Measurements from ENCODE around the gene BTG1. TPM values are rescaled to one million over a fixed set of nuclear protein-coding genes. Genes with fewer than 3 reads are reported as not detected.
"Not testable (repeated sequence)": the region's sequence is repeated elsewhere in the genome, so short reads cannot be mapped to it uniquely, and the experiment has no call there.

BTG1 gene
- total RNA-seq, 1 donor: 25.0 TPM

DNA sequence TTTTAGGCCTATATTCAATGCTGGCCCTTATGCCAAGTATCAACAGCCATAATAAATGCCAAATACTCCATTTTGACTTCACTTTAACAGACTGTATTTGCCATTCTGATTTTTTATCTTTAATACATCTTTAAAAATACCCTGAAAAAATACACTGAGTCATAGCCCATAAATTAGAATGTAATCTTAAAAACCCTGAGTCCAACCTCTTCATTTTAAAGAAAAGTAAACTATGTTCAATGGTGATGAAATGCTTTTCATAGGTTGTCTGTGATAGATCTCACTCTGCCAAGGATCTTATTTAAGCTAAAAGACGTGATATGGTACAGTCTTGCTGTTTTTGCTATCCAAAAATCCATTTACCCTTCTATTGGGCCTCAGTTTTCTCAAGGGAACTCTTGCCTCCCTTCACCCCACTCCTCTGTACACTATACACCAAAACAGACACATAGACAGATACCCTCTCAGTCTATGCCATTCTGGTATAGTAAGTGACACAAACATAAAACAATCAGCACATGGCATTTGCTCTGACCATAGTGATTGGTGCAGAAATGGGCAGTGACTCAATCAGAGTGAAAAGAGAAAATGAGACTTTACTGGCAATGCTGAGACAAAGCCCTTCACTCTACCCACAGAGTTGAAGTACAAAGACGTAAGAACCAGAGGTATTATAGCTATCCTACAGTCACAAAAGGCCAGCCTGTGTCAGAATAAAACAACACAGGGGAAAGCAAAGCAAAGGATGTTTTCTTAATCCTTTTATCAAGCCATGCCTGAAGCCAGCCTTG, 49.1 kb downstream of the BTG1 start:
- Histone ChIP-seq H3K79me2 (ENCODE audit: insufficient read depth, low read length) (no peaks in the 10 kb centered on the region), H3K4me2 (ENCODE audit: insufficient read depth, low read length) (peak overlapping the region; percentile 42)
- DNase-seq (ENCODE audit: insufficient read length, low spot score, missing footprints): peak; percentile 64

GRCh38 chr12:92094751-92095161, 50.9 kb downstream of the BTG1 start:
- peak; percentile 39 for DNase-seq (ENCODE audit: insufficient read length, low spot score, missing footprints)

More for the DNA sequence above, 49.1 kb downstream of the BTG1 start:
- TF ChIP-seq, protein P1, sequence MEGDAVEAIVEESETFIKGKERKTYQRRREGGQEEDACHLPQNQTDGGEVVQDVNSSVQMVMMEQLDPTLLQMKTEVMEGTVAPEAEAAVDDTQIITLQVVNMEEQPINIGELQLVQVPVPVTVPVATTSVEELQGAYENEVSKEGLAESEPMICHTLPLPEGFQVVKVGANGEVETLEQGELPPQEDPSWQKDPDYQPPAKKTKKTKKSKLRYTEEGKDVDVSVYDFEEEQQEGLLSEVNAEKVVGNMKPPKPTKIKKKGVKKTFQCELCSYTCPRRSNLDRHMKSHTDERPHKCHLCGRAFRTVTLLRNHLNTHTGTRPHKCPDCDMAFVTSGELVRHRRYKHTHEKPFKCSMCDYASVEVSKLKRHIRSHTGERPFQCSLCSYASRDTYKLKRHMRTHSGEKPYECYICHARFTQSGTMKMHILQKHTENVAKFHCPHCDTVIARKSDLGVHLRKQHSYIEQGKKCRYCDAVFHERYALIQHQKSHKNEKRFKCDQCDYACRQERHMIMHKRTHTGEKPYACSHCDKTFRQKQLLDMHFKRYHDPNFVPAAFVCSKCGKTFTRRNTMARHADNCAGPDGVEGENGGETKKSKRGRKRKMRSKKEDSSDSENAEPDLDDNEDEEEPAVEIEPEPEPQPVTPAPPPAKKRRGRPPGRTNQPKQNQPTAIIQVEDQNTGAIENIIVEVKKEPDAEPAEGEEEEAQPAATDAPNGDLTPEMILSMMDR (IDR thresholded peaks at IDR 0.05; ENCODE audit: extremely low read depth, low read depth, low read length): no peak
- Histone ChIP-seq H3K4me3 (ENCODE audit: insufficient read depth, low read length) (no peak overlapping the region), H3K36me3 (ENCODE audit: insufficient read depth, low read length) (no peaks in the 10 kb centered on the region), H4K20me1 (ENCODE audit: insufficient read depth, low read length) (no peaks in the 10 kb centered on the region), H3K9me3 (ENCODE audit: low read depth, low read length) (no peaks in the 10 kb centered on the region), H3K4me1 (ENCODE audit: insufficient read depth, low read length) (peaks cover 23% of the 10 kb centered on the region), H3K27me3 (ENCODE audit: insufficient read depth, low read length) (no peaks in the 10 kb centered on the region), H2AFZ (ENCODE audit: low read length) (peak overlapping the region; percentile 61), H3K27ac (ENCODE audit: low read depth, low read length) (peak overlapping the region; percentile 58)

DNA sequence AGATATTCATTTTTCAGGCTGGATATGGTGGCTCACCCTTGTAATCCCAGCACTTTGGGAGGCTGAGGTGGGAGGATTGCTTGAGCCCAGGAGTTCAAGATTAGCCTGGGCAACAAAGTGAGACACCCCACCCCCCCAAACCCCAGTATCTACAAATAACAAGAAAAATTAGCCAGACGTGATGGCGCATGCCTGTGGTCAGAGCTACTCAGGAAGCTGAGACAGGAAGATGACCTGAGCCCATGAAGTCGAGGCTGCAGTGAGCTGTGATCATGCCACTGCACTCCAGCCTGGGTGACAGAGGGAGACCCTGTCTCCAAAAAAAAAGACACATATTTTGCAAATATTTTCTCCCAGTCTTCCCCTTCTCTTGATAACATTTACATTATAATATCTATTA, 51.3 kb downstream of the BTG1 start:
- not testable (repeated sequence) for H3K9me3 ChIP-seq (ENCODE audit: low read depth, low read length); H3K27ac ChIP-seq (ENCODE audit: low read depth, low read length); H3K4me3 ChIP-seq (ENCODE audit: insufficient read depth, low read length); H3K36me3 ChIP-seq (ENCODE audit: insufficient read depth, low read length); DNase-seq (ENCODE audit: insufficient read length, low spot score, missing footprints); H3K27me3 ChIP-seq (ENCODE audit: insufficient read depth, low read length); H2AFZ ChIP-seq (ENCODE audit: low read length); H4K20me1 ChIP-seq (ENCODE audit: insufficient read depth, low read length); H3K4me2 ChIP-seq (ENCODE audit: insufficient read depth, low read length); H3K79me2 ChIP-seq (ENCODE audit: insufficient read depth, low read length)
- peaks cover 34% of the 10 kb centered on the region for H3K4me1 ChIP-seq (ENCODE audit: insufficient read depth, low read length)

More at GRCh38 chr12:92094751-92095161, 50.9 kb downstream of the BTG1 start:
- H3K36me3 ChIP-seq (ENCODE audit: insufficient read depth, low read length): no peaks in the 10 kb centered on the region
- H3K4me1 ChIP-seq (ENCODE audit: insufficient read depth, low read length): peaks cover 30% of the 10 kb centered on the region
- H2AFZ ChIP-seq (ENCODE audit: low read length): no peak overlapping the region
- no peaks in the 10 kb centered on the region for H3K79me2 ChIP-seq (ENCODE audit: insufficient read depth, low read length)
- no peaks in the 10 kb centered on the region for H3K27me3 ChIP-seq (ENCODE audit: insufficient read depth, low read length)
- no peak overlapping the region for H3K4me2 ChIP-seq (ENCODE audit: insufficient read depth, low read length)
- TF ChIP-seq, protein P1 (IDR thresholded peaks at IDR 0.05; ENCODE audit: extremely low read depth, low read depth, low read length): peak; percentile 25
- H4K20me1 ChIP-seq (ENCODE audit: insufficient read depth, low read length): no peaks in the 10 kb centered on the region
- no peak overlapping the region for H3K4me3 ChIP-seq (ENCODE audit: insufficient read depth, low read length)
- H3K27ac ChIP-seq (ENCODE audit: low read depth, low read length): no peak overlapping the region
- H3K9me3 ChIP-seq (ENCODE audit: low read depth, low read length): no peaks in the 10 kb centered on the region

Small RNA genes lying within 50 kb of the gene (small RNA-seq; reads per million reads assigned to genes)
- not detected for gene RF00019

Data from osteoblast (primary cell).